ENCODE data around the gene P2RY14.

Gene P2RY14

GRCh38 chr3:151278230-151278629 is at the start of gene P2RY14:
Gene P2RY14, minus strand, starts transcription at chr3:151278542. Its CDS starts 64,226 bp downstream, at chr3:151214316.
- DNase-seq = no peak

- no peak for DNase-seq
Measured at GRCh38 chr3:151327571-151328198, 49.3 kb upstream of the P2RY14 start.

- no peak for DNase-seq
Measured at GRCh38 chr3:151322511-151322910, 44.2 kb upstream of the P2RY14 start.

- no peak for DNase-seq
Measured at GRCh38 chr3:151321526-151321925, 43.2 kb upstream of the P2RY14 start.

- no peak for DNase-seq
Measured at GRCh38 chr3:151320131-151320530, 41.8 kb upstream of the P2RY14 start.

- no peak for DNase-seq
Measured at GRCh38 chr3:151319628-151320027, 41.3 kb upstream of the P2RY14 start.

GRCh38 chr3:151318991-151319390 is 40.6 kb upstream of the P2RY14 start:
- peak; percentile 25 for DNase-seq

- no peak for DNase-seq
Measured at GRCh38 chr3:151318313-151318712, 40.0 kb upstream of the P2RY14 start.

- DNase-seq = no peak
Measured at GRCh38 chr3:151316267-151316991, 38.1 kb upstream of the P2RY14 start, which contains the start of gene GPR87. Gene GPR87, minus strand, starts transcription at chr3:151316820. Its CDS starts 16,720 bp downstream, at chr3:151300100.

GRCh38 chr3:151315846-151316245 is 37.5 kb upstream of the P2RY14 start:
- no peak for DNase-seq

GRCh38 chr3:151315136-151315535 is 36.8 kb upstream of the P2RY14 start:
- no peak for DNase-seq

GRCh38 chr3:151314593-151314992 is 36.3 kb upstream of the P2RY14 start:
- no peak for DNase-seq

GRCh38 chr3:151314137-151314536 is 35.8 kb upstream of the P2RY14 start:
- DNase-seq = no peak

- DNase-seq = no peak
Measured at GRCh38 chr3:151312972-151313371, 34.6 kb upstream of the P2RY14 start.

- DNase-seq = no peak
Measured at GRCh38 chr3:151309566-151309965, 31.2 kb upstream of the P2RY14 start.

GRCh38 chr3:151307583-151308488 is 29.5 kb upstream of the P2RY14 start:
- DNase-seq = no peak

GRCh38 chr3:151307131-151307530 is 28.8 kb upstream of the P2RY14 start:
- no peak for DNase-seq

GRCh38 chr3:151306168-151306810 is 27.9 kb upstream of the P2RY14 start:
- DNase-seq = no peak

- no peak for DNase-seq
Measured at GRCh38 chr3:151305775-151306151, 27.4 kb upstream of the P2RY14 start.

- DNase-seq = peak; percentile 56
Measured at GRCh38 chr3:151305060-151305774, 26.9 kb upstream of the P2RY14 start.

- no peak for DNase-seq
Measured at GRCh38 chr3:151303751-151304150, 25.4 kb upstream of the P2RY14 start.

GRCh38 chr3:151301787-151302186 is 23.4 kb upstream of the P2RY14 start:
- no peak for DNase-seq
